Erythroblast (primary cell): ENCODE results near the gene FABP1.

Experiments used
- GATA1 ChIP-seq: IDR thresholded peaks from 2 replicates; pipeline ENCODE4 v1.6.1; 2011; ENCODE audit warnings: low read depth, mild to moderate bottlenecking, control low read depth, low read length, moderate library complexity
- POLR2A ChIP-seq: IDR thresholded peaks from 2 replicates; pipeline ENCODE4 v1.6.1; 2011; ENCODE audit warnings: mild to moderate bottlenecking, low read length

- TF ChIP-seq POLR2A (no peak), GATA1 (no peak)
Observed at GRCh38 chr2:88123975-88124917, 3.6 kb downstream of the FABP1 start.
